Ishikawa (cell line): ENCODE measurements around the gene SPOCK1.

ENCODE experiments used
- CEBPB ChIP-seq: IDR thresholded peaks from 2 replicates; pipeline ENCODE4 v1.6.1; 2012
- CREB1 ChIP-seq: IDR thresholded peaks from 2 replicates; pipeline ENCODE4 v1.6.1; 2012; ENCODE audit warnings: low read depth
- EGR1 ChIP-seq: IDR thresholded peaks from 2 replicates; pipeline ENCODE4 v1.6.1; 2012
- EP300 ChIP-seq: IDR thresholded peaks from 2 replicates; pipeline ENCODE4 v1.6.1; 2012; ENCODE audit warnings: borderline replicate concordance
- FOXM1 ChIP-seq: IDR thresholded peaks from 2 replicates; pipeline ENCODE4 v1.6.1; 2012; ENCODE audit warnings: low read depth, borderline replicate concordance
- MAX ChIP-seq: IDR thresholded peaks from 2 replicates; pipeline ENCODE4 v1.6.1; 2012
- RAD21 ChIP-seq: IDR thresholded peaks from 2 replicates; pipeline ENCODE4 v1.6.1; 2012; ENCODE audit warnings: low read depth
- REST ChIP-seq: IDR thresholded peaks from 2 replicates; pipeline ENCODE4 v1.6.1; 2012; ENCODE audit warnings: low read depth, mild to moderate bottlenecking
- TAF1 ChIP-seq: IDR thresholded peaks from 2 replicates; pipeline ENCODE4 v1.6.1; 2012; ENCODE audit warnings: low read depth, mild to moderate bottlenecking
- TCF12 ChIP-seq: IDR thresholded peaks from 2 replicates; pipeline ENCODE4 v1.6.1; 2012; ENCODE audit warnings: low read depth
- TEAD4 ChIP-seq: IDR thresholded peaks from 2 replicates; pipeline ENCODE4 v1.6.1; 2012
- USF1 ChIP-seq: IDR thresholded peaks from 2 replicates; pipeline ENCODE4 v1.6.1; 2012
- YY1 ChIP-seq: IDR thresholded peaks from 2 replicates; pipeline ENCODE4 v1.6.1; 2012; ENCODE audit warnings: low read depth
- ZBTB7A ChIP-seq: IDR thresholded peaks from 2 replicates; pipeline ENCODE4 v1.6.1; 2012; ENCODE audit warnings: low read depth

Gene SPOCK1

GRCh38 chr5:137264041-137264440 lies 235.1 kb downstream of the SPOCK1 start:
- TF ChIP-seq FOXM1 (no peak), TCF12 (no peak)

GRCh38 chr5:137263371-137264005 lies 235.6 kb downstream of the SPOCK1 start:
- no peak for TF ChIP-seq TAF1
- no peak for TF ChIP-seq MAX
- no peak for TF ChIP-seq CEBPB
- TF ChIP-seq FOXM1 = no peak

GRCh38 chr5:137262818-137263217 lies 236.3 kb downstream of the SPOCK1 start:
- no peak for TF ChIP-seq TEAD4
- no peak for TF ChIP-seq EP300
- no peak for TF ChIP-seq YY1
- no peak for TF ChIP-seq EGR1
- TF ChIP-seq FOXM1 = no peak
- no peak for TF ChIP-seq TCF12
- no peak for TF ChIP-seq RAD21
- no peak for TF ChIP-seq CEBPB
- TF ChIP-seq CREB1 = no peak
- TF ChIP-seq ZBTB7A = no peak
- TF ChIP-seq USF1 = no peak
- TF ChIP-seq MAX = no peak
- no peak for TF ChIP-seq REST

GRCh38 chr5:137260820-137261695 lies 238.1 kb downstream of the SPOCK1 start:
- TF ChIP-seq TCF12 = no peak

- TF ChIP-seq TCF12 (no peak), FOXM1 (no peak), TEAD4 (no peak), REST (no peak), EGR1 (no peak), YY1 (no peak), USF1 (no peak), EP300 (no peak), MAX (no peak), RAD21 (no peak), ZBTB7A (no peak)
Observed at GRCh38 chr5:137254119-137255090, 244.7 kb downstream of the SPOCK1 start.
